SU-DHL-6 (cell line): ENCODE measurements around the gene C1orf35.

Source experiments
- H2AFZ ChIP-seq: fragments of 200-600 bp; sonication (generic); 2 replicates; pipeline ENCODE4 v1.6.1; 2014; ENCODE audit warnings: low read depth, mild to moderate bottlenecking, moderate library complexity, mixed read lengths, antibody characterized with exemption, low read length; ENCODE audit not compliant: severe bottlenecking
- H3F3A ChIP-seq: fragments of 200-600 bp; shearing (Covaris generic); 2 replicates; pipeline ENCODE4 v1.6.0; 2016; ENCODE audit warnings: antibody characterized with exemption, mild to moderate bottlenecking; ENCODE audit not compliant: insufficient read depth
- H3K27ac ChIP-seq: fragments of 200-600 bp; sonication (generic); 2 replicates; pipeline ENCODE4 v1.5.1; 2016; ENCODE audit warnings: low read depth, mild to moderate bottlenecking, low read length, moderate library complexity, mixed read lengths
- H3K27me3 ChIP-seq: fragments of 200-600 bp; sonication (generic), shearing (Covaris generic); 2 replicates; pipeline ENCODE4 v1.6.0; 2014; ENCODE audit warnings: mild to moderate bottlenecking, low read length
- H3K36me3 ChIP-seq: fragments of 200-600 bp; sonication (generic); 2 replicates; pipeline ENCODE4 v1.6.1; 2014; ENCODE audit warnings: mild to moderate bottlenecking, low read length, mixed read lengths
- H3K4me2 ChIP-seq: fragments of 300-600, 200-600 bp; shearing (Covaris generic), sonication (generic); 2 replicates; pipeline ENCODE4 v1.6.0; 2014; ENCODE audit warnings: low read length, low read depth, mild to moderate bottlenecking; ENCODE audit not compliant: poor library complexity, severe bottlenecking
- H3K4me3 ChIP-seq: fragments of 200-600 bp; sonication (generic); 2 replicates; pipeline ENCODE4 v1.5.1; 2014; ENCODE audit warnings: antibody characterized with exemption, low read length, mild to moderate bottlenecking, mixed read lengths; ENCODE audit not compliant: insufficient read depth, poor library complexity, severe bottlenecking
- H3K79me2 ChIP-seq: fragments of 200-600 bp; sonication (generic); 2 replicates; pipeline ENCODE4 v1.6.1; 2014; ENCODE audit warnings: mild to moderate bottlenecking, low read length, moderate library complexity; ENCODE audit not compliant: insufficient read depth
- H3K9ac ChIP-seq: fragments of 200-600 bp; sonication (generic); 2 replicates; pipeline ENCODE4 v1.7.0; 2014; ENCODE audit warnings: mild to moderate bottlenecking, low read length
- H3K9me2 ChIP-seq: fragments of 200-600 bp; sonication (generic); replicated peaks from 2 replicates; pipeline ENCODE4 v1.6.1; 2014; ENCODE audit warnings: low read length; ENCODE audit not compliant: insufficient read depth
- H3K9me3 ChIP-seq: fragments of 200-600 bp; sonication (generic); 2 replicates; pipeline ENCODE4 v1.6.1; 2014; ENCODE audit warnings: low read length, mixed read lengths; ENCODE audit not compliant: insufficient read depth
- H4K20me1 ChIP-seq: fragments of 200-600 bp; sonication (generic); 2 replicates; pipeline ENCODE4 v1.6.1; 2014; ENCODE audit warnings: low read depth, mild to moderate bottlenecking, antibody characterized with exemption, low read length, moderate library complexity, mixed read lengths
- EZH2phosphoT487 ChIP-seq: fragments of 200-600 bp; sonication (generic), shearing (Covaris generic); conservative IDR thresholded peaks from 2 replicates; pipeline ENCODE4 v1.6.1; 2018; ENCODE audit warnings: mild to moderate bottlenecking, antibody characterized with exemption, low read length, moderate library complexity, mixed read lengths
- TF ChIP-seq, protein P1 (sequence below): fragments of 200-600 bp; sonication (generic); IDR thresholded peaks from one replicate; pipeline ENCODE4 v1.5.1; 2017; ENCODE audit warnings: antibody characterized with exemption, mild to moderate bottlenecking, low read length, moderate library complexity; ENCODE audit not compliant: insufficient read depth, poor library complexity, severe bottlenecking

The C1orf35 gene

DNA sequence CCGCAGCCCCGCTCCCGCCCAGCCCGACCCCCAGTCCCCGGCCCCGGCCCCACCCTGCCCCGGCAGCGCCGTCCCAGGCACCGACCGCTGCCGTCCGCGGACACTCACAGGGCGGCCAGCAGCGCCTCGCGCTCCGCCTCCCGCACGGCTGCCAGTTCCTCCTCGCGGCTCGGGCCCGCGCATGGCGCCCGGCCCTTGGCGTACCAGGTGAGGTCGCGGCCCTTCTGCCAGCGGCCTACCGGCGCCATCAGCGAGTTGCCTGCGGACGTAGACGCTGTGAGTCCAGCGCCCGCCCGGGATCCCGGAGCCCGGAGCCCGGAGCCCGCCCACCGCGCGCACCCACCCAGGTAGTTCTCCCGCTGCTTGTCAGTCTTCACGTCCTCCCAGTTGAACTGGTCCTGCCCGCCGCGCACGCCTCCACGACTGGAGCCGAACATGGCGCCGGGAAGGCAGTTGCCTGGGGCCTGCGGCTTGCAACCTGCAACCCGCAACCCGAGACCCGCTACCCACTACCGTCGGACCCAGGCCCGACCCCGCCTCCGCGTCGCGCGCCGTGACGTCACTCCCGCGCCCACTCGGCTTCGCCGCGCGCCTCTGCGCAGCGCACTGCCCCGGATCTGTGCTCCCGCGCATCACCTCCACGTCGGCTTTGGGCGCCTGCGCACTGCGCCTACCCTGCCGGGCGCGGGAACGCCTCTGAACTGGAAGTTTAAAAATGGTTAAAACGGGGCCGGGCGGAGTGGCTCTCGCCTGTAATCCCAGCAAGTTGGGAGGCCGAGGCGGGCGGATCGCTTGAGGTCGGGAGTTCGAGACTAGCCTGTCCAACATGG lies at the start of gene C1orf35:
TSS of gene C1orf35 (minus strand) at position 535 of the 830 bp plus-strand sequence. CDS start at position 437, 98 bp downstream.
- peak within 1 kb of the TSS; percentile 75 for H2AFZ ChIP-seq
- H3K9me3 ChIP-seq: no peaks in the 10 kb centered on the region
- peak within 1 kb of the TSS; percentile 55 for H3K4me2 ChIP-seq
- no peaks in the 10 kb centered on the region for H3K9me2 ChIP-seq
- H3K4me3 ChIP-seq: peak within 1 kb of the TSS; percentile 79
- no peaks in the 10 kb centered on the region for H3K27me3 ChIP-seq
- peaks cover 26% of the 10 kb centered on the region for H3F3A ChIP-seq
- H3K9ac ChIP-seq: peak within 1 kb of the TSS; percentile 81
- H3K27ac ChIP-seq: peak within 1 kb of the TSS; percentile 53
- TF ChIP-seq, protein P1, sequence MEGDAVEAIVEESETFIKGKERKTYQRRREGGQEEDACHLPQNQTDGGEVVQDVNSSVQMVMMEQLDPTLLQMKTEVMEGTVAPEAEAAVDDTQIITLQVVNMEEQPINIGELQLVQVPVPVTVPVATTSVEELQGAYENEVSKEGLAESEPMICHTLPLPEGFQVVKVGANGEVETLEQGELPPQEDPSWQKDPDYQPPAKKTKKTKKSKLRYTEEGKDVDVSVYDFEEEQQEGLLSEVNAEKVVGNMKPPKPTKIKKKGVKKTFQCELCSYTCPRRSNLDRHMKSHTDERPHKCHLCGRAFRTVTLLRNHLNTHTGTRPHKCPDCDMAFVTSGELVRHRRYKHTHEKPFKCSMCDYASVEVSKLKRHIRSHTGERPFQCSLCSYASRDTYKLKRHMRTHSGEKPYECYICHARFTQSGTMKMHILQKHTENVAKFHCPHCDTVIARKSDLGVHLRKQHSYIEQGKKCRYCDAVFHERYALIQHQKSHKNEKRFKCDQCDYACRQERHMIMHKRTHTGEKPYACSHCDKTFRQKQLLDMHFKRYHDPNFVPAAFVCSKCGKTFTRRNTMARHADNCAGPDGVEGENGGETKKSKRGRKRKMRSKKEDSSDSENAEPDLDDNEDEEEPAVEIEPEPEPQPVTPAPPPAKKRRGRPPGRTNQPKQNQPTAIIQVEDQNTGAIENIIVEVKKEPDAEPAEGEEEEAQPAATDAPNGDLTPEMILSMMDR: no peak
- TF ChIP-seq EZH2phosphoT487: no peak
- H4K20me1 ChIP-seq: no peaks in the 10 kb centered on the region
- no peaks in the 10 kb centered on the region for H3K36me3 ChIP-seq
- H3K79me2 ChIP-seq: 0 out of 2 replicates have a peak, but pooled peaks cover 3% of the 10 kb centered on the region

DNA sequence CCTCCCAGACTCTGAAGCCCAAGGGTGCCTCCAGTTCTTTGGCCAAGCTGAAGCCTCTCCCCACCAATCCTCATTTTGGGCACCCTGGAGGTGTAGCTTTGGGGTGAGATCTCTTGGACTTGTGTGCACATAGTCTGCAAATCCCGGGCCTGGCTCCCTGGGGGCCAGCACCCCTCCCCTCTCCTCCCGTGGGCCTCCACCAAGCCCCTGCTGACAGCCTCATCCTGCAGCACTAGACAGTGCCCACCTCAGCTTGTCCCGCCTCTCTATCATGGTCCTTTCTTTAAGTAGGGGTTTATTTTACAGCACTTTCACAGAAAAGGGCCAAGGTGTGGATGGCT lies 49.8 kb upstream of the C1orf35 start:
- Histone ChIP-seq H3K4me3 (no peak overlapping the region), H4K20me1 (no peaks in the 10 kb centered on the region; the same call in 1 of the 2 replicates), H3K9ac (no peak overlapping the region), H3K27me3 (no peaks in the 10 kb centered on the region), H3K9me2 (no peaks in the 10 kb centered on the region), H3F3A (no peaks in the 10 kb centered on the region), H2AFZ (no peak overlapping the region), H3K36me3 (no peaks in the 10 kb centered on the region), H3K79me2 (no peaks in the 10 kb centered on the region), H3K4me2 (no peak overlapping the region), H3K9me3 (no peaks in the 10 kb centered on the region), H3K27ac (no peak overlapping the region)
- no peak for TF ChIP-seq EZH2phosphoT487
- TF ChIP-seq, protein P1: no peak

DNA sequence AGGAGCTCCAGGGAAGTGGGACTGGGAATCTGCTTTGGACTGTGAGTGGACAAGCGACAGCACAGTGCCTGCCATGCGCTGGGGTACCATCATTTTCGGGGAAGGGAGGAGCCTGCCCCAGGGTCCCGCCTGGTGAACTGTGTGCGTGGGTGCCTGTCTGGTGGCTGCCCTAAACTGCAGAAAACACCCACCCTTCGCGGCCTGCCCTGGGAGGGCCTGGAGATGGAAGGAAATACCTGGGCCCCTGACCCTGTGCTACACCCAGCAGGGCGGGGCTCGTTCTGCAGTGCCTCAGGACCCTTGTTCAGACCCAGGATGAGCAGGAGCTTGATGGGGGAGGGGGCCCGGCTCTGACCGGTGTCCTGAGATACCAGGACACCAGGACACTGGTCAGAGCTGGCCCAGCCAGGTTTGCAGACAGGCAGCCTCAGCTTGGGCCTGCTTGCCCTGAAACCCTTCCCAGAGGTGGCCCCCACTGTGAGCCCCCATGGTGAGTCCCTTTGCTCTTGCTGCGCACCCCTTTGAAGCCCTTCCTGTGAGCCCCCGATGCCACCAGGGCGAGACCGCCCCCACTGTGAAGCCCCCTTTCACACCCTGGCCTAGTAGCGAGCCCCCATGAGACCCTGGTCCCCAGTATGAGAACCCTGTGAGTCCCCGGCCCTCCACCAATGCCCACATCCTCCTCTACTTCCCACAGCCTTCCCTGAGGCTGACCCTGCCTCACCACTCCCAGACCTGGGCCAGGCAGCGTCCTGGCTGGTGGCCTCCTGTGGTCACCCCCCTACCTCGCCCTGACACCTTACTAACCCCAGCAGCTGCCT lies 49.2 kb upstream of the C1orf35 start:
- Histone ChIP-seq H3K4me2 (no peak overlapping the region), H3K27ac (no peak overlapping the region), H3K9ac (no peak overlapping the region), H3K36me3 (no peaks in the 10 kb centered on the region), H3K27me3 (no peaks in the 10 kb centered on the region), H3K9me2 (no peaks in the 10 kb centered on the region), H3F3A (no peaks in the 10 kb centered on the region), H3K4me3 (no peak overlapping the region), H4K20me1 (no peaks in the 10 kb centered on the region; the same call in 1 of the 2 replicates), H3K79me2 (no peaks in the 10 kb centered on the region), H2AFZ (no peak overlapping the region), H3K9me3 (no peaks in the 10 kb centered on the region)
- TF ChIP-seq EZH2phosphoT487: no peak
